NCI-H748 (cell line): ENCODE data around the gene PCDH18.

Experiments used
- DNase-seq: peaks from one replicate; lab custom pipeline; 2025; ENCODE audit not compliant: unreplicated experiment; lab: John Stamatoyannopoulos, UW

Gene PCDH18

GRCh38 chr4:137474711-137475301 lies 57.5 kb downstream of the PCDH18 start:
- peak; percentile 59 for DNase-seq

- peak; percentile 91 for DNase-seq
Observed at GRCh38 chr4:137471895-137472294, 60.4 kb downstream of the PCDH18 start.

- DNase-seq = peak; percentile 73
Observed at GRCh38 chr4:137471461-137471860, 60.8 kb downstream of the PCDH18 start.

GRCh38 chr4:137470806-137471205 lies 61.5 kb downstream of the PCDH18 start:
- peak; percentile 65 for DNase-seq
